Fibroblast of mammary gland (primary cell): ENCODE data around the gene HERC6.

Experiments used
- DNase-seq: peaks from one replicate; pipeline ENCODE4 v3.0.0-alpha.2; 2010; ENCODE audit warnings: low read depth
- H3K4me3 ChIP-seq: 2 replicates; pipeline ENCODE4 v1.5.1; 2011; ENCODE audit warnings: low read depth, mild to moderate bottlenecking, low read length, moderate library complexity; ENCODE audit not compliant: control insufficient read depth
- TF ChIP-seq, protein P1 (sequence below): conservative IDR thresholded peaks from 2 replicates; pipeline ENCODE4 v1.5.1; 2011; ENCODE audit warnings: low read depth, low read length, inconsistent platforms; ENCODE audit not compliant: control insufficient read depth, insufficient read depth

The HERC6 gene

DNA sequence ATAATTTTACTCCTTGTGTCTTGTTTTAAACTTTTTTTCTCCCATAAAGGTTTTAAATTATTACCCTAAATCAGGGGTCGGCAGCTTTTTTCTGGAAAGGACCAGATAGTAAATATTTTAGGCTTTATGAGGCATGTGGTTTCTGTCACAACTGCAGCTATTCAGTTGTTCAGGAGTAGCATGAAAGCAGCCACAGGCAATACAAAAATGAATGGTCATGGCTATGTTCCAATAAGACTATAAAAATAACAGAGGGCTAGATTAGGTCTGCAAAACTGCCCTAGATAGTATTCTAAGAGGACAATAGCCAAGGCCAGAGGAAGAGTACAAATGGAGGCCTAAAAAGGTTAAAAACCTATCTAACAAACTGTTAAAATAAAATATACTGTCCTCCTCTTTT lies 102.9 kb downstream of the HERC6 start:
- no peak for DNase-seq
- H3K4me3 ChIP-seq = no peak overlapping the region
- TF ChIP-seq, protein P1, sequence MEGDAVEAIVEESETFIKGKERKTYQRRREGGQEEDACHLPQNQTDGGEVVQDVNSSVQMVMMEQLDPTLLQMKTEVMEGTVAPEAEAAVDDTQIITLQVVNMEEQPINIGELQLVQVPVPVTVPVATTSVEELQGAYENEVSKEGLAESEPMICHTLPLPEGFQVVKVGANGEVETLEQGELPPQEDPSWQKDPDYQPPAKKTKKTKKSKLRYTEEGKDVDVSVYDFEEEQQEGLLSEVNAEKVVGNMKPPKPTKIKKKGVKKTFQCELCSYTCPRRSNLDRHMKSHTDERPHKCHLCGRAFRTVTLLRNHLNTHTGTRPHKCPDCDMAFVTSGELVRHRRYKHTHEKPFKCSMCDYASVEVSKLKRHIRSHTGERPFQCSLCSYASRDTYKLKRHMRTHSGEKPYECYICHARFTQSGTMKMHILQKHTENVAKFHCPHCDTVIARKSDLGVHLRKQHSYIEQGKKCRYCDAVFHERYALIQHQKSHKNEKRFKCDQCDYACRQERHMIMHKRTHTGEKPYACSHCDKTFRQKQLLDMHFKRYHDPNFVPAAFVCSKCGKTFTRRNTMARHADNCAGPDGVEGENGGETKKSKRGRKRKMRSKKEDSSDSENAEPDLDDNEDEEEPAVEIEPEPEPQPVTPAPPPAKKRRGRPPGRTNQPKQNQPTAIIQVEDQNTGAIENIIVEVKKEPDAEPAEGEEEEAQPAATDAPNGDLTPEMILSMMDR = no peak

- H3K4me3 ChIP-seq = no peak overlapping the region
- TF ChIP-seq, protein P1 = no peak
- no peak for DNase-seq
Measured at GRCh38 chr4:88489100-88489761, 110.6 kb downstream of the HERC6 start.
